MM.1S (cell line): ENCODE measurements around the gene TCF20.

Experiments
- DNase-seq: peaks from one replicate; pipeline ENCODE4 v3.0.0-alpha.2; 2015
- H2AFZ ChIP-seq: fragments of 300-600 bp; sonication (generic); 2 replicates; pipeline ENCODE4 v1.6.0; 2016; ENCODE audit warnings: antibody characterized with exemption, low read length
- H3F3A ChIP-seq: fragments of 300-600 bp; sonication (generic); 2 replicates; pipeline ENCODE4 v1.6.1; 2016; ENCODE audit warnings: mild to moderate bottlenecking, antibody characterized with exemption, low read length, moderate library complexity, mixed read lengths; ENCODE audit not compliant: insufficient read depth
- H3K27ac ChIP-seq: fragments of 300-600 bp; sonication (generic); 2 replicates; pipeline ENCODE4 v1.5.1; 2016; ENCODE audit warnings: mild to moderate bottlenecking, low read length
- H3K27me3 ChIP-seq: fragments of 300-600 bp; sonication (generic); replicated peaks from 2 replicates; pipeline ENCODE4 v1.6.0; 2016; ENCODE audit warnings: low read length; ENCODE audit not compliant: insufficient read depth
- H3K36me3 ChIP-seq: fragments of 300-600 bp; sonication (generic); replicated peaks from 2 replicates; pipeline ENCODE4 v1.6.1; 2016; ENCODE audit warnings: mild to moderate bottlenecking, low read length, mixed read lengths; ENCODE audit not compliant: insufficient read depth
- H3K4me1 ChIP-seq: fragments of 300-600 bp; sonication (generic); 2 replicates; pipeline ENCODE4 v1.6.1; 2016; ENCODE audit warnings: low read length, mixed read lengths
- H3K4me2 ChIP-seq: fragments of 300-600 bp; sonication (generic); 2 replicates; pipeline ENCODE4 v1.6.0; 2016; ENCODE audit warnings: low read depth, low read length
- H3K4me3 ChIP-seq: fragments of 300-600 bp; sonication (generic); 2 replicates; pipeline ENCODE4 v1.5.1; 2016; ENCODE audit warnings: low read length, mixed read lengths
- H3K79me2 ChIP-seq: fragments of 300-600 bp; sonication (generic); 2 replicates; pipeline ENCODE4 v1.6.1; 2016; ENCODE audit warnings: mixed run types, low read length, mixed read lengths
- H3K9ac ChIP-seq: fragments of 300-600 bp; sonication (generic); 2 replicates; pipeline ENCODE4 v1.6.1; 2016; ENCODE audit warnings: low read length, mixed read lengths
- H3K9me2 ChIP-seq: fragments of 300-600 bp; sonication (generic); replicated peaks from 2 replicates; pipeline ENCODE4 v1.6.1; 2016; ENCODE audit warnings: mild to moderate bottlenecking, low read length, mixed read lengths; ENCODE audit not compliant: insufficient read depth
- H3K9me3 ChIP-seq: fragments of 300-600 bp; sonication (generic); replicated peaks from 2 replicates; pipeline ENCODE4 v1.6.1; 2016; ENCODE audit warnings: mild to moderate bottlenecking, low read length, mixed read lengths; ENCODE audit not compliant: insufficient read depth
- H4K20me1 ChIP-seq: fragments of 300-600 bp; sonication (generic); 2 replicates; pipeline ENCODE4 v1.6.1; 2016; ENCODE audit warnings: mild to moderate bottlenecking, low read length, moderate library complexity, mixed read lengths; ENCODE audit not compliant: insufficient read depth
- CTCF ChIP-seq: fragments of 300-600 bp; sonication (generic); IDR thresholded peaks from 2 replicates; pipeline ENCODE4 v1.5.1; 2016; ENCODE audit warnings: antibody characterized with exemption, low read length, mixed read lengths
- EZH2 ChIP-seq: fragments of 300-600 bp; sonication (generic); optimal IDR thresholded peaks from 2 replicates; pipeline ENCODE3; 2017; ENCODE audit warnings: low read depth, mild to moderate bottlenecking, antibody characterized with exemption, low read length, mixed read lengths
- EZH2phosphoT487 ChIP-seq: fragments of 300-600 bp; sonication (generic); IDR thresholded peaks from 2 replicates; pipeline ENCODE4 v1.6.1; 2018; ENCODE audit warnings: antibody characterized with exemption, low read length

The TCF20 gene

GRCh38 chr22:42307806-42308563 lies 37.5 kb upstream of the TCF20 start:
- Histone ChIP-seq H2AFZ (no peak overlapping the region), H3K27me3 (peaks cover 96% of the 10 kb centered on the region), H3F3A (no peaks in the 10 kb centered on the region), H3K9me3 (no peaks in the 10 kb centered on the region), H3K36me3 (no peaks in the 10 kb centered on the region), H3K9ac (no peak overlapping the region), H4K20me1 (no peaks in the 10 kb centered on the region), H3K4me3 (no peak overlapping the region), H3K79me2 (no peaks in the 10 kb centered on the region), H3K4me1 (no peaks in the 10 kb centered on the region), H3K9me2 (no peaks in the 10 kb centered on the region), H3K27ac (no peak overlapping the region), H3K4me2 (no peak overlapping the region)
- no peak for DNase-seq
- no peak for TF ChIP-seq EZH2
- no peak for TF ChIP-seq EZH2phosphoT487
- no peak for TF ChIP-seq CTCF

GRCh38 chr22:42306010-42306409 lies 35.6 kb upstream of the TCF20 start:
- Histone ChIP-seq H4K20me1 (no peaks in the 10 kb centered on the region), H3K27me3 (peaks cover 95% of the 10 kb centered on the region), H3K4me3 (no peak overlapping the region), H3K9me2 (no peaks in the 10 kb centered on the region), H3K4me2 (no peak overlapping the region), H3K9me3 (no peaks in the 10 kb centered on the region), H3K36me3 (no peaks in the 10 kb centered on the region), H3F3A (no peaks in the 10 kb centered on the region), H3K27ac (no peak overlapping the region), H3K4me1 (no peaks in the 10 kb centered on the region), H2AFZ (no peak overlapping the region), H3K9ac (no peak overlapping the region), H3K79me2 (no peaks in the 10 kb centered on the region)
- no peak for DNase-seq
- TF ChIP-seq CTCF (no peak), EZH2phosphoT487 (no peak), EZH2 (no peak)

GRCh38 chr22:42304324-42304790 lies 33.9 kb upstream of the TCF20 start:
- Histone ChIP-seq H3K9me2 (no peaks in the 10 kb centered on the region), H4K20me1 (no peaks in the 10 kb centered on the region), H3K4me2 (no peak overlapping the region), H3K9me3 (no peaks in the 10 kb centered on the region), H3K36me3 (no peaks in the 10 kb centered on the region), H3K4me1 (no peaks in the 10 kb centered on the region), H3K27ac (no peak overlapping the region), H3K9ac (no peak overlapping the region), H2AFZ (no peak overlapping the region), H3F3A (no peaks in the 10 kb centered on the region), H3K4me3 (no peak overlapping the region), H3K27me3 (peaks cover 80% of the 10 kb centered on the region), H3K79me2 (no peaks in the 10 kb centered on the region)
- no peak for DNase-seq
- no peak for TF ChIP-seq EZH2phosphoT487
- no peak for TF ChIP-seq EZH2
- TF ChIP-seq CTCF, result no peak
